Gastrocnemius medialis (tissue), 4 donors: Measurements from ENCODE around the gene VAX1.

ENCODE experiments used
- CTCF ChIP-seq, 5 experiments: fragments of 450-650 bp in 3 of 5; fragments of 200-600 bp in 2 of 5; sonication (generic) in 2 of 5; IDR thresholded peaks in 4 of 5; conservative IDR thresholded peaks in 1 of 5; 1 replicate in 4 of 5; 2 replicates in 1 of 5; pipeline ENCODE4 v1.5.1; 2016 to 2019; ENCODE audit warnings: antibody characterized with exemption in 5 of 5, mild to moderate bottlenecking in 3 of 5, moderate library complexity in 3 of 5
- POLR2A ChIP-seq, 2 donors: fragments of 450-650 bp; IDR thresholded peaks; one replicate each; pipeline ENCODE4 v1.6.1; 2017; ENCODE audit warnings: antibody characterized with exemption in 2 of 2, mild to moderate bottlenecking in 2 of 2, moderate library complexity in 2 of 2

GRCh38 chr10:117161386-117162033, 23.4 kb upstream of the VAX1 start:
- TF ChIP-seq CTCF (IDR thresholded peaks at IDR 0.05 in 4 of 5, conservative IDR thresholded peaks at IDR 0.05 in 1 of 5): no peak
- TF ChIP-seq POLR2A (IDR thresholded peaks at IDR 0.05): no peak
